ENCODE data around the gene SPATA16.

SPATA16 gene

GRCh38 chr3:172993412-172993811 lies 147.6 kb downstream of the SPATA16 start:
- no peak overlapping the region for H3K4me3 ChIP-seq (ENCODE audit: low read length)
- no peaks in the 10 kb centered on the region for H3K36me3 ChIP-seq (ENCODE audit: control insufficient read depth, insufficient read depth, low read length)
- no peak overlapping the region for H3K9ac ChIP-seq (ENCODE audit: low read length)
- H3K9me3 ChIP-seq (ENCODE audit: control insufficient read depth, low read length) = no peaks in the 10 kb centered on the region
- H3K4me1 ChIP-seq (ENCODE audit: control insufficient read depth, insufficient read depth, low read length) = no peaks in the 10 kb centered on the region
- H3K27me3 ChIP-seq (ENCODE audit: control insufficient read depth, insufficient read depth, low read length) = no peaks in the 10 kb centered on the region

GRCh38 chr3:172991424-172991996 lies 149.5 kb downstream of the SPATA16 start:
- no peaks in the 10 kb centered on the region for H3K36me3 ChIP-seq (ENCODE audit: control insufficient read depth, insufficient read depth, low read length)
- no peak overlapping the region for H3K9ac ChIP-seq (ENCODE audit: low read length)
- H3K9me3 ChIP-seq (ENCODE audit: control insufficient read depth, low read length) = no peaks in the 10 kb centered on the region
- no peaks in the 10 kb centered on the region for H3K27me3 ChIP-seq (ENCODE audit: control insufficient read depth, insufficient read depth, low read length)
- H3K4me3 ChIP-seq (ENCODE audit: low read length) = no peak overlapping the region
- H3K4me1 ChIP-seq (ENCODE audit: control insufficient read depth, insufficient read depth, low read length) = no peaks in the 10 kb centered on the region

- no peak overlapping the region for H3K9ac ChIP-seq (ENCODE audit: low read length)
- H3K36me3 ChIP-seq (ENCODE audit: control insufficient read depth, insufficient read depth, low read length) = no peaks in the 10 kb centered on the region
- no peaks in the 10 kb centered on the region for H3K4me1 ChIP-seq (ENCODE audit: control insufficient read depth, insufficient read depth, low read length)
- H3K9me3 ChIP-seq (ENCODE audit: control insufficient read depth, low read length) = no peaks in the 10 kb centered on the region
- H3K27me3 ChIP-seq (ENCODE audit: control insufficient read depth, insufficient read depth, low read length) = no peaks in the 10 kb centered on the region
- no peak overlapping the region for H3K4me3 ChIP-seq (ENCODE audit: low read length)
Observed at GRCh38 chr3:172989373-172989772, 151.7 kb downstream of the SPATA16 start.

GRCh38 chr3:172987273-172987672 lies 153.8 kb downstream of the SPATA16 start:
- Histone ChIP-seq H3K9me3 (ENCODE audit: control insufficient read depth, low read length) (no peaks in the 10 kb centered on the region), H3K4me1 (ENCODE audit: control insufficient read depth, insufficient read depth, low read length) (no peaks in the 10 kb centered on the region), H3K27me3 (ENCODE audit: control insufficient read depth, insufficient read depth, low read length) (no peaks in the 10 kb centered on the region), H3K4me3 (ENCODE audit: low read length) (no peak overlapping the region), H3K36me3 (ENCODE audit: control insufficient read depth, insufficient read depth, low read length) (no peaks in the 10 kb centered on the region), H3K9ac (ENCODE audit: low read length) (no peak overlapping the region)

GRCh38 chr3:172984914-172985313 lies 156.1 kb downstream of the SPATA16 start:
- H3K36me3 ChIP-seq (ENCODE audit: control insufficient read depth, insufficient read depth, low read length) = no peaks in the 10 kb centered on the region
- H3K4me1 ChIP-seq (ENCODE audit: control insufficient read depth, insufficient read depth, low read length) = no peaks in the 10 kb centered on the region
- no peak overlapping the region for H3K4me3 ChIP-seq (ENCODE audit: low read length)
- H3K9ac ChIP-seq (ENCODE audit: low read length) = no peak overlapping the region
- no peaks in the 10 kb centered on the region for H3K27me3 ChIP-seq (ENCODE audit: control insufficient read depth, insufficient read depth, low read length)
- H3K9me3 ChIP-seq (ENCODE audit: control insufficient read depth, low read length) = no peaks in the 10 kb centered on the region

GRCh38 chr3:172982736-172983364 lies 158.2 kb downstream of the SPATA16 start:
- Histone ChIP-seq H3K4me3 (ENCODE audit: low read length) (no peak overlapping the region), H3K9me3 (ENCODE audit: control insufficient read depth, low read length) (no peaks in the 10 kb centered on the region)

GRCh38 chr3:172981407-172981983 lies 159.5 kb downstream of the SPATA16 start:
- Histone ChIP-seq H3K4me3 (ENCODE audit: low read length) (no peak overlapping the region), H3K4me1 (ENCODE audit: control insufficient read depth, insufficient read depth, low read length) (no peaks in the 10 kb centered on the region), H3K9ac (ENCODE audit: low read length) (no peak overlapping the region), H3K27me3 (ENCODE audit: control insufficient read depth, insufficient read depth, low read length) (no peaks in the 10 kb centered on the region), H3K9me3 (ENCODE audit: control insufficient read depth, low read length) (no peaks in the 10 kb centered on the region), H3K36me3 (ENCODE audit: control insufficient read depth, insufficient read depth, low read length) (no peaks in the 10 kb centered on the region)

More at GRCh38 chr3:172982736-172983364, 158.2 kb downstream of the SPATA16 start:
- Histone ChIP-seq H3K27me3 (ENCODE audit: control insufficient read depth, insufficient read depth, low read length) (no peaks in the 10 kb centered on the region), H3K9ac (ENCODE audit: low read length) (no peak overlapping the region), H3K4me1 (ENCODE audit: control insufficient read depth, insufficient read depth, low read length) (no peaks in the 10 kb centered on the region), H3K36me3 (ENCODE audit: control insufficient read depth, insufficient read depth, low read length) (no peaks in the 10 kb centered on the region)

GRCh38 chr3:172980849-172981248 lies 160.2 kb downstream of the SPATA16 start:
- Histone ChIP-seq H3K9me3 (ENCODE audit: control insufficient read depth, low read length) (no peaks in the 10 kb centered on the region), H3K36me3 (ENCODE audit: control insufficient read depth, insufficient read depth, low read length) (no peaks in the 10 kb centered on the region), H3K4me1 (ENCODE audit: control insufficient read depth, insufficient read depth, low read length) (no peaks in the 10 kb centered on the region), H3K4me3 (ENCODE audit: low read length) (no peak overlapping the region), H3K9ac (ENCODE audit: low read length) (no peak overlapping the region), H3K27me3 (ENCODE audit: control insufficient read depth, insufficient read depth, low read length) (no peaks in the 10 kb centered on the region)

- H3K27me3 ChIP-seq (ENCODE audit: control insufficient read depth, insufficient read depth, low read length) = no peaks in the 10 kb centered on the region
- H3K4me3 ChIP-seq (ENCODE audit: low read length) = no peak overlapping the region
- no peaks in the 10 kb centered on the region for H3K9me3 ChIP-seq (ENCODE audit: control insufficient read depth, low read length)
- no peak overlapping the region for H3K9ac ChIP-seq (ENCODE audit: low read length)
- H3K36me3 ChIP-seq (ENCODE audit: control insufficient read depth, insufficient read depth, low read length) = no peaks in the 10 kb centered on the region
- no peaks in the 10 kb centered on the region for H3K4me1 ChIP-seq (ENCODE audit: control insufficient read depth, insufficient read depth, low read length)
Observed at GRCh38 chr3:172977696-172978095, 163.3 kb downstream of the SPATA16 start.

GRCh38 chr3:172974969-172975368 lies 166.1 kb downstream of the SPATA16 start:
- no peaks in the 10 kb centered on the region for H3K9me3 ChIP-seq (ENCODE audit: control insufficient read depth, low read length)
- H3K9ac ChIP-seq (ENCODE audit: low read length) = no peak overlapping the region
- no peaks in the 10 kb centered on the region for H3K27me3 ChIP-seq (ENCODE audit: control insufficient read depth, insufficient read depth, low read length)
- H3K4me1 ChIP-seq (ENCODE audit: control insufficient read depth, insufficient read depth, low read length) = no peaks in the 10 kb centered on the region
- H3K4me3 ChIP-seq (ENCODE audit: low read length) = no peak overlapping the region
- H3K36me3 ChIP-seq (ENCODE audit: control insufficient read depth, insufficient read depth, low read length) = no peaks in the 10 kb centered on the region

GRCh38 chr3:172973799-172974198 lies 167.2 kb downstream of the SPATA16 start:
- H3K4me3 ChIP-seq (ENCODE audit: low read length) = no peak overlapping the region
- H3K9ac ChIP-seq (ENCODE audit: low read length) = no peak overlapping the region
- no peaks in the 10 kb centered on the region for H3K36me3 ChIP-seq (ENCODE audit: control insufficient read depth, insufficient read depth, low read length)
- H3K9me3 ChIP-seq (ENCODE audit: control insufficient read depth, low read length) = no peaks in the 10 kb centered on the region
- no peaks in the 10 kb centered on the region for H3K27me3 ChIP-seq (ENCODE audit: control insufficient read depth, insufficient read depth, low read length)
- H3K4me1 ChIP-seq (ENCODE audit: control insufficient read depth, insufficient read depth, low read length) = no peaks in the 10 kb centered on the region

GRCh38 chr3:172972717-172973116 lies 168.3 kb downstream of the SPATA16 start:
- no peaks in the 10 kb centered on the region for H3K27me3 ChIP-seq (ENCODE audit: control insufficient read depth, insufficient read depth, low read length)
- no peak overlapping the region for H3K9ac ChIP-seq (ENCODE audit: low read length)
- H3K9me3 ChIP-seq (ENCODE audit: control insufficient read depth, low read length) = no peaks in the 10 kb centered on the region
- no peak overlapping the region for H3K4me3 ChIP-seq (ENCODE audit: low read length)
- no peaks in the 10 kb centered on the region for H3K36me3 ChIP-seq (ENCODE audit: control insufficient read depth, insufficient read depth, low read length)
- H3K4me1 ChIP-seq (ENCODE audit: control insufficient read depth, insufficient read depth, low read length) = no peaks in the 10 kb centered on the region

Data from mucosa of stomach (tissue), 1 donor.